Measurements from ENCODE around the gene DHX9. TPM values are rescaled to one million over a fixed set of nuclear protein-coding genes. Genes with fewer than 3 reads are reported as not detected.

The DHX9 gene
- total RNA-seq, 4 donors from 2014 or later = 49.6 to 105 (median 87.5) TPM

DNA sequence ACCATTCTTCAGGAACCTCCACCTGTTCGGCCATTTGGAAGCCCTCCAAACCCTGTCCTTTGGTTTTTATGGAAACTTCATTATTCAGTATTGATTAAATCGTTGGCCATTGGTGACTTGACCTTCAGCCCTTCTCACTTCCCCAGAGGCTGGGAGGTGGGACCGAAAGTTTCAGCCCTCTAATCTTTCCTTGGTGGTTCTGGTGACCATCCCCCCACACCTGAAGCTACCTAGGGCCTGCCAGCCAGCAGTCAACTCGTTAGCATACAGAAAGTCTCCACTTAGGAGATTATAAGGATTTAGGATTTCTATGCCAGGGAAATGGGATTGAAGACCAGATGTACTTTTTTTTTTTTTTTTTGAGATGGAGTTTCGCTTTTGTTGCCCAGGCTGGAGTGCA is 6.7 kb downstream of the DHX9 start:
- no peak for DNase-seq (ENCODE audit: low spot score in 2 of 2)
- intact Hi-C loops (cut with DNase I; ENCODE audit: low total_unique reads) = no loop called here
- no peak for TF ChIP-seq CTCF (IDR thresholded peaks at IDR 0.05)
- no peak for TF ChIP-seq POLR2A (IDR thresholded peaks at IDR 0.05)
- 76 to 84% methylated on average over 5 of the region's 5 CpGs for WGBS, 2 donors
- no peak overlapping the region for H3K4me3 ChIP-seq (ENCODE audit: low read depth, poor library complexity, severe bottlenecking)

- no peak overlapping the region for H3K4me3 ChIP-seq (ENCODE audit: low read depth, poor library complexity, severe bottlenecking)
- no peak for DNase-seq (ENCODE audit: low spot score in 2 of 2)
- intact Hi-C loops (cut with DNase I; ENCODE audit: low total_unique reads) = no loop called here
- no peak for TF ChIP-seq CTCF (IDR thresholded peaks at IDR 0.05)
- no peak for TF ChIP-seq POLR2A (IDR thresholded peaks at IDR 0.05)
Measured at GRCh38 chr1:182847105-182847504, 8.0 kb downstream of the DHX9 start.

DNA sequence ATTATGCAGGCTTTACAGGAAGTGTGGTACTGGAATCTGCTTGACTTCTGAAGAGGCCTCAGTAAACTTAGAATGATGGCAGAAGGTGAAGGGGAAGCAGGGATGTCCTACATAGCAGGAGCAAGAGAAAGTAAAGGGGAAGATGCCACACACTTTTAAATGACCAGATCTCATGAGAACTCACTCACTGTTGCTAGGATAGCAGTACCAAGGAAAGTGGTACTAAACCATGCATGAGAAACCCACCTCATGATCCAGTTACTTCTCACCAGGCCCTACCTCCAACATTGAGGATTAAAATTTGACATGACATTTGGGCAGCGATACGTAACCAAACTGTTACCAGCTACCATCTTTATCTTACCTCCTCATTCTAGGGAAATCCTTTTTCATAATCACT is 9.6 kb downstream of the DHX9 start:
- 95 to 98% methylated on average over 2 of the region's 2 CpGs for WGBS, 2 donors
- no peak overlapping the region for H3K4me3 ChIP-seq (ENCODE audit: low read depth, poor library complexity, severe bottlenecking)
- intact Hi-C loops (cut with DNase I; ENCODE audit: low total_unique reads) = no loop called here
- TF ChIP-seq CTCF (IDR thresholded peaks at IDR 0.05) (no peak), POLR2A (IDR thresholded peaks at IDR 0.05) (no peak)
- DNase-seq (ENCODE audit: low spot score in 2 of 2) = no peak

DNA sequence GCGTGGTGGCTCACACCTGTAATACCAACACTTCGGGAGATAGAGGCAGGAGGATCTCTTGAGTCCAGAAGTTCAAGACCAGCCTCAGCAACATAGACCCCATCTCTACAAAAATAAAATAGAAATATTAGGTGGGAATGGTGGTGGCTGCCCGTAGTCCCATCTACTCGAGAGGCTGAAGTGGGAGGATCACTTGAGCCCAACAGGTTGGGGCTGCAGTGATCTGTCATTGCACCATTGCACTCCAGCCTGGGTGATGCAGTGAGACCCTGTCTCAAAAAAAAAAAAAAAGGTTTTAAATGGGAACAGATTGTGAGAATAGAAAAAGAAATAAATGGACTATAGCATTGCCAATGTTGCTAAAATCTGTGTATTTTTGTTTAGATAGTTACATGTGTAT is 11.2 kb downstream of the DHX9 start:
- no peak overlapping the region for H3K4me3 ChIP-seq (ENCODE audit: low read depth, poor library complexity, severe bottlenecking)
- 96 to 97% methylated on average over 4 of the region's 4 CpGs for WGBS, 2 donors
- intact Hi-C loops (cut with DNase I; ENCODE audit: low total_unique reads) = no loop called here
- TF ChIP-seq POLR2A (IDR thresholded peaks at IDR 0.05) (no peak), CTCF (IDR thresholded peaks at IDR 0.05) (no peak)
- no peak for DNase-seq (ENCODE audit: low spot score in 2 of 2)

DNA sequence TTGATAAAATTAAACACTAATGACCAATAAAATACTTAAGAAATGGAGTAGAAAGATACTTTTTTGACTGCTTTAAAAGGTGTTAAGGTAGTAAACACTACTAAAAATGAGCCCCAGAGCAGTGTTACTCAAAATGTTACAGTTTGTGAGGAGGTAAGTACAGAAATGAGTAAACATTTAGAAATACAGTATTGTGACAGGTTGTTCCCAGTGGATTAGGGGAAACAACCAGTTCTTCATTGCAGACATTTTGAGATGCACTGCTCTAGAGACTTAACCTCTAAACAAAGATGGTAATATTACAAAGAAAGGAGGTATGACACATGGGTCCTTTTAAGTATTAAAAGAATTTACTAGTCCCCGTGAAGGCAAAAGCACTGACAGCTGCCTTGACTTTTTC is 12.7 kb downstream of the DHX9 start:
- 83 to 100% methylated on average over 1 of the region's 1 CpG for WGBS, 2 donors
- DNase-seq (ENCODE audit: low spot score in 2 of 2) = no peak
- TF ChIP-seq POLR2A (IDR thresholded peaks at IDR 0.05) = no peak
- TF ChIP-seq CTCF (IDR thresholded peaks at IDR 0.05) = no peak
- H3K4me3 ChIP-seq (ENCODE audit: low read depth, poor library complexity, severe bottlenecking) = no peak overlapping the region
- intact Hi-C loops (cut with DNase I; ENCODE audit: low total_unique reads) = no loop called here

DNA sequence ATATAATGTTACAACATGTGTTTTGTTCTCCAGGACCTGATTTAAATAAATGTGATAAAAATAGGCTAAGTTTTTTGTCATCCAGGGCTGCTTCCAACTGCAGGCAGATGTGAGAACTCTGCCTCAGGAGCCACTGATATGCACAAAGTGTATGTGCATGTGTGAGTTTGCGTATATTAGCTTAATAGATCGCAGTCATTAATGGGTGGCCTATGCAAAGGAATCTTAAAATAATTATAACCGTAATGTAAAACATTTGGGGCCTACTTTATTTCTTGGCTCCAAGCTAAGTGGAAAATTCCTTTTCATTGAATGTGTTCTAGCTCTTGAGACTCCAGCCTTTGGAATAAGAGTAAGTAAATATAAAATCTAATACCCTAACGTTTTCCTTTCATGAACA is 16.8 kb downstream of the DHX9 start:
- intact Hi-C loops (cut with DNase I; ENCODE audit: low total_unique reads) = no loop called here

More for the DNA sequence above, 16.8 kb downstream of the DHX9 start:
- H3K4me3 ChIP-seq (ENCODE audit: low read depth, poor library complexity, severe bottlenecking) = no peak overlapping the region
- 57 to 61% methylated on average over 4 of the region's 4 CpGs for WGBS, 2 donors
- TF ChIP-seq POLR2A (IDR thresholded peaks at IDR 0.05) (no peak), CTCF (IDR thresholded peaks at IDR 0.05) (no peak)
- no peak for DNase-seq (ENCODE audit: low spot score in 2 of 2)

Measured in lower leg skin (tissue), 4 donors.